Lower leg skin (tissue), 4 donors: Measurements from ENCODE around the gene EBNA1BP2. TPM values are rescaled to one million over a fixed set of nuclear protein-coding genes. Genes with fewer than 3 reads are reported as not detected.
"Not testable (repeated sequence)": the region's sequence is repeated elsewhere in the genome, so short reads cannot be mapped to it uniquely, and the experiment has no call there.

ENCODE experiments used
- DNase-seq, 2 donors: peaks; one replicate each; pipeline ENCODE4 v3.0.0-alpha.2; 2019; ENCODE audit warnings: low spot score in 2 of 2
- H3K4me3 ChIP-seq: fragments of 200-600 bp; sonication (generic); 2 replicates; pipeline ENCODE4 v1.5.1; 2017; ENCODE audit warnings: mild to moderate bottlenecking, low read depth; ENCODE audit not compliant: poor library complexity, severe bottlenecking
- CTCF ChIP-seq, 3 donors: fragments of 450-650 bp; IDR thresholded peaks; one replicate each; pipeline ENCODE4 v1.5.1; 2016; ENCODE audit warnings: antibody characterized with exemption in 3 of 3, mild to moderate bottlenecking in 3 of 3, moderate library complexity in 2 of 3
- POLR2A ChIP-seq, 2 donors: fragments of 450-650 bp; IDR thresholded peaks; one replicate each; pipeline ENCODE4 v1.6.1; 2016 to 2017; ENCODE audit warnings: antibody characterized with exemption in 2 of 2, mild to moderate bottlenecking in 1 of 2, moderate library complexity in 1 of 2
- WGBS, 2 donors: methylation state at CpG; one replicate each; pipeline ENCODE4 v1.1.5; 2018; 5-methylcytosine and 5-hydroxymethylcytosine counted together
- intact Hi-C: fragments of 100-400 bp; cut with DNase I; formaldehyde crosslinking; loops from one replicate; pipeline ENCODE4 v1.15.0; 2023; ENCODE audit warnings: low total_unique reads
- total RNA-seq, 4 donors: library from RNA; depleted of rRNA; stranded (reverse); fragments of >200 nt; gene quantifications; one replicate each; pipeline ENCODE4 v1.1.0, GENCODE V29; 2016

EBNA1BP2 gene
- total RNA-seq, 4 donors from 2014 or later, result 25.2 to 57.2 (median 43.0) TPM

GRCh38 chr1:43144237-43144636 lies 27.9 kb downstream of the EBNA1BP2 start:
- TF ChIP-seq POLR2A (IDR thresholded peaks at IDR 0.05) (no peak), CTCF (IDR thresholded peaks at IDR 0.05) (no peak)
- H3K4me3 ChIP-seq, result no peak overlapping the region
- DNase-seq, result no peak
- intact Hi-C loops, result no loop called here

- TF ChIP-seq CTCF (IDR thresholded peaks at IDR 0.05) (no peak), POLR2A (IDR thresholded peaks at IDR 0.05) (no peak)
- no peak overlapping the region for H3K4me3 ChIP-seq
- no peak for DNase-seq
- WGBS, 2 donors, result 50 to 61% methylated on average over 7 of the region's 7 CpGs
- intact Hi-C loops, result no loop called here
These were observed 28.6 kb downstream of the EBNA1BP2 start for GRCh38 chr1:43143441-43143888.

- WGBS, 2 donors, result 93 to 97% methylated on average over 4 of the region's 4 CpGs
- intact Hi-C loops, result no loop called here
- TF ChIP-seq POLR2A (IDR thresholded peaks at IDR 0.05), result no peak
- no peak for TF ChIP-seq CTCF (IDR thresholded peaks at IDR 0.05)
- no peak overlapping the region for H3K4me3 ChIP-seq
- DNase-seq, result no peak
These were observed 31.5 kb downstream of the EBNA1BP2 start for GRCh38 chr1:43140583-43140982.

- TF ChIP-seq CTCF (IDR thresholded peaks at IDR 0.05), result no peak
- TF ChIP-seq POLR2A (IDR thresholded peaks at IDR 0.05), result no peak
- DNase-seq, result no peak
- no peak overlapping the region for H3K4me3 ChIP-seq
- intact Hi-C loops, result no loop called here
These were observed 32.1 kb downstream of the EBNA1BP2 start for GRCh38 chr1:43140010-43140409.

- H3K4me3 ChIP-seq, intact Hi-C loops, DNase-seq: not testable (repeated sequence)
- WGBS, 2 donors, result 90 to 92% methylated on average over 8 of the region's 8 CpGs
These were observed 32.8 kb downstream of the EBNA1BP2 start for GRCh38 chr1:43139295-43139694.

GRCh38 chr1:43137445-43138052 lies 34.5 kb downstream of the EBNA1BP2 start:
- WGBS, 2 donors, result 86 to 87% methylated on average over 7 of the region's 7 CpGs
- H3K4me3 ChIP-seq, result no peak overlapping the region
- intact Hi-C loops, result no loop called here
- no peak for DNase-seq
- TF ChIP-seq POLR2A (IDR thresholded peaks at IDR 0.05) (no peak), CTCF (IDR thresholded peaks at IDR 0.05) (no peak)
